ENCODE measurements around the gene LILRB5. TPM values are rescaled to one million over a fixed set of nuclear protein-coding genes. Genes with fewer than 3 reads are reported as not detected.

LILRB5 gene
- total RNA-seq, 4 donors from 2014 or later = 8.3 to 10.7 (median 9.1) TPM

DNA sequence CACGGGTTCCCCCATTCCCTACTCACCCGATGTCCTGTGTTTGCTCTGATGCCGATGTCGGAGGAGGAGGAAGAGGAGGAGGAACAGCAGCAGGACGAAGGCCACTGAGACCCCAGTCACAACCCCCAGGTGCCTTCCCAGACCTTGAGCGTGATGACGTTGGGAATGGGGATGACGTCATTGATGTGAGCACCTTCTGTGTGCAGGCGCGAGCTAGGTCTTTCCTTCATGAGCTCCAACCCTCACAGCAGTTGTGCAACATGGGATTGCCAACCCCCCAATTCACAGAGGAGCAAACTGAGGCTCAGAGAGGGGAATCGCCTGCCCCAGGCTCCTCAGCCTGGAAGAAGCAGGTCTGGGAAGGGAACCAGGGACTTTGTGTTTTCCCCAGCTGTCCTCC, 4.2 kb downstream of the LILRB5 start:
- DNase-seq = no peak
- 74% methylated on average over 11 of the region's 11 CpGs; no CpG with 5 or more reads in 1 of the 2 donors for WGBS, 2 donors (ENCODE audit: low coverage in 1 of 2)
- H3K9me3 ChIP-seq = no peaks in the 10 kb centered on the region
- no peak overlapping the region for H3K4me3 ChIP-seq
- H3K27me3 ChIP-seq = peaks cover 29% of the 10 kb centered on the region
- H3K4me1 ChIP-seq = no peaks in the 10 kb centered on the region
- H3K27ac ChIP-seq = no peak overlapping the region
- intact Hi-C loops (cut with DNase I; ENCODE audit: low total_unique reads) = no loop called here
- no peaks in the 10 kb centered on the region for H3K36me3 ChIP-seq
- in situ Hi-C loops (cut with MboI; ENCODE audit: low pct_ligation_motif_present in 1 of 4, low pct_unique_long_range_greater_than_20kb in 1 of 4, low sequenced_read_pairs in 3 of 4) = no loop called here
- TF ChIP-seq, protein P1, sequence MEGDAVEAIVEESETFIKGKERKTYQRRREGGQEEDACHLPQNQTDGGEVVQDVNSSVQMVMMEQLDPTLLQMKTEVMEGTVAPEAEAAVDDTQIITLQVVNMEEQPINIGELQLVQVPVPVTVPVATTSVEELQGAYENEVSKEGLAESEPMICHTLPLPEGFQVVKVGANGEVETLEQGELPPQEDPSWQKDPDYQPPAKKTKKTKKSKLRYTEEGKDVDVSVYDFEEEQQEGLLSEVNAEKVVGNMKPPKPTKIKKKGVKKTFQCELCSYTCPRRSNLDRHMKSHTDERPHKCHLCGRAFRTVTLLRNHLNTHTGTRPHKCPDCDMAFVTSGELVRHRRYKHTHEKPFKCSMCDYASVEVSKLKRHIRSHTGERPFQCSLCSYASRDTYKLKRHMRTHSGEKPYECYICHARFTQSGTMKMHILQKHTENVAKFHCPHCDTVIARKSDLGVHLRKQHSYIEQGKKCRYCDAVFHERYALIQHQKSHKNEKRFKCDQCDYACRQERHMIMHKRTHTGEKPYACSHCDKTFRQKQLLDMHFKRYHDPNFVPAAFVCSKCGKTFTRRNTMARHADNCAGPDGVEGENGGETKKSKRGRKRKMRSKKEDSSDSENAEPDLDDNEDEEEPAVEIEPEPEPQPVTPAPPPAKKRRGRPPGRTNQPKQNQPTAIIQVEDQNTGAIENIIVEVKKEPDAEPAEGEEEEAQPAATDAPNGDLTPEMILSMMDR (IDR thresholded peaks at IDR 0.05) = no peak
- TF ChIP-seq POLR2A (IDR thresholded peaks at IDR 0.05) = no peak
- no peak for TF ChIP-seq EP300 (IDR thresholded peaks at IDR 0.05; ENCODE audit: low read depth)
- no peak for TF ChIP-seq POLR2AphosphoS5 (IDR thresholded peaks at IDR 0.05)

- Histone ChIP-seq H3K9me3 (no peaks in the 10 kb centered on the region), H3K27me3 (peaks cover 29% of the 10 kb centered on the region), H3K36me3 (no peaks in the 10 kb centered on the region), H3K4me3 (no peak overlapping the region), H3K4me1 (no peaks in the 10 kb centered on the region), H3K27ac (no peak overlapping the region)
- TF ChIP-seq, protein P1 (IDR thresholded peaks at IDR 0.05) = no peak
- no peak for TF ChIP-seq POLR2AphosphoS5 (IDR thresholded peaks at IDR 0.05)
- TF ChIP-seq POLR2A (IDR thresholded peaks at IDR 0.05) = no peak
- TF ChIP-seq EP300 (IDR thresholded peaks at IDR 0.05; ENCODE audit: low read depth) = no peak
- in situ Hi-C loops (cut with MboI; ENCODE audit: low pct_ligation_motif_present in 1 of 4, low pct_unique_long_range_greater_than_20kb in 1 of 4, low sequenced_read_pairs in 3 of 4) (no loop called here), intact Hi-C loops (cut with DNase I; ENCODE audit: low total_unique reads) (no loop called here)
- no peak for DNase-seq
- 67 to 88% methylated on average over 3 to 9 of the region's 9 CpGs for WGBS, 2 donors (ENCODE audit: low coverage in 1 of 2)
These were observed 4.8 kb downstream of the LILRB5 start for GRCh38 chr19:54252243-54252642.

GRCh38 chr19:54248016-54248601, 9.0 kb downstream of the LILRB5 start:
- H3K4me1 ChIP-seq = no peaks in the 10 kb centered on the region
- no peak overlapping the region for H3K27ac ChIP-seq
- in situ Hi-C loops (cut with MboI; ENCODE audit: low pct_ligation_motif_present in 1 of 4, low pct_unique_long_range_greater_than_20kb in 1 of 4, low sequenced_read_pairs in 3 of 4) (no loop called here), intact Hi-C loops (cut with DNase I; ENCODE audit: low total_unique reads) (no loop called here)
- peak; percentile 36 for DNase-seq
- TF ChIP-seq POLR2A (IDR thresholded peaks at IDR 0.05) = no peak
- no peak for TF ChIP-seq EP300 (IDR thresholded peaks at IDR 0.05; ENCODE audit: low read depth)
- no peak for TF ChIP-seq POLR2AphosphoS5 (IDR thresholded peaks at IDR 0.05)
- TF ChIP-seq, protein P1 (IDR thresholded peaks at IDR 0.05) = no peak
- WGBS, 2 donors (ENCODE audit: low coverage in 1 of 2) = 50% methylated on average over 8 of the region's 8 CpGs; no CpG with 5 or more reads in 1 of the 2 donors
- H3K27me3 ChIP-seq = peaks cover 12% of the 10 kb centered on the region
- H3K4me3 ChIP-seq = no peak overlapping the region
- H3K36me3 ChIP-seq = no peaks in the 10 kb centered on the region
- no peaks in the 10 kb centered on the region for H3K9me3 ChIP-seq

- Histone ChIP-seq H3K27me3 (peaks cover 4% of the 10 kb centered on the region), H3K4me1 (no peaks in the 10 kb centered on the region), H3K4me3 (no peak overlapping the region), H3K27ac (peak overlapping the region in 2 of 4 donors; percentile 15 to 26), H3K36me3 (no peaks in the 10 kb centered on the region), H3K9me3 (no peaks in the 10 kb centered on the region)
- intact Hi-C loops (cut with DNase I; ENCODE audit: low total_unique reads) = no loop called here
- TF ChIP-seq POLR2AphosphoS5 (IDR thresholded peaks at IDR 0.05) = no peak
- TF ChIP-seq POLR2A (IDR thresholded peaks at IDR 0.05) = no peak
- no peak for TF ChIP-seq EP300 (IDR thresholded peaks at IDR 0.05; ENCODE audit: low read depth)
- TF ChIP-seq, protein P1 (IDR thresholded peaks at IDR 0.05) = no peak
- 83 to 100% methylated on average over 2 to 20 of the region's 20 CpGs for WGBS, 2 donors (ENCODE audit: low coverage in 1 of 2)
- in situ Hi-C loops (cut with MboI; ENCODE audit: low pct_ligation_motif_present in 1 of 4, low pct_unique_long_range_greater_than_20kb in 1 of 4, low sequenced_read_pairs in 3 of 4) = no loop called here
- DNase-seq = no peak
These were observed 9.8 kb downstream of the LILRB5 start for GRCh38 chr19:54247106-54247930.

All from transverse colon (tissue), 4 donors.